ENCODE results near the gene HOXC6. TPM values are rescaled to one million over a fixed set of nuclear protein-coding genes. Genes with fewer than 3 reads are reported as not detected.
A peak's percentile ranks its signal among the peaks of the same experiment; 100 is the strongest.

Gene HOXC6
- total RNA-seq, 6 experiments from 2014 or later: not detected

- TF ChIP-seq CTCF (IDR thresholded peaks at IDR 0.05): no peak
- TF ChIP-seq POLR2A (IDR thresholded peaks at IDR 0.05): no peak
- ATAC-seq (no peak), DNase-seq (no peak)
- no peak within 1 kb of the TSS for H3K27ac ChIP-seq
- 4% methylated on average over 18 of the region's 87 CpGs for WGBS (ENCODE audit: insufficient coverage, low coverage, low lambda C conversion rate, missing lambda C conversion rate)
- no peaks in the 10 kb centered on the region for H3K36me3 ChIP-seq
- H3K9me3 ChIP-seq: no peaks in the 10 kb centered on the region
- H3K4me1 ChIP-seq: peaks cover 0 to 14% (median 0%) of the 10 kb centered on the region in 4 donors
- H3K4me3 ChIP-seq: no peak within 1 kb of the TSS
- intact Hi-C loops (cut with DNase I): no loop called here
- peaks cover 5 to 46% of the 10 kb centered on the region in 2 donors for H3K27me3 ChIP-seq
These were observed 27.8 kb upstream of the HOXC6 start, which contains the start of gene HOXC9 for GRCh38 chr12:54000116-54001114. Gene HOXC9 (plus strand): TSS chr12:54000161. CDS start chr12:54000189, 28 bp downstream.

- intact Hi-C loops (cut with DNase I): no loop called here
- peak in 1 of 3 donors; percentile 21 for DNase-seq
- peaks cover 0 to 17% (median 0%) of the 10 kb centered on the region in 4 donors for H3K4me1 ChIP-seq
- no peak overlapping the region for H3K4me3 ChIP-seq
- no peaks in the 10 kb centered on the region for H3K36me3 ChIP-seq
- TF ChIP-seq CTCF (IDR thresholded peaks at IDR 0.05): no peak
- no peak for TF ChIP-seq POLR2A (IDR thresholded peaks at IDR 0.05)
- no peak overlapping the region for H3K27ac ChIP-seq
- H3K27me3 ChIP-seq: peaks cover 5 to 44% of the 10 kb centered on the region in 2 donors
- WGBS (ENCODE audit: insufficient coverage, low coverage, low lambda C conversion rate, missing lambda C conversion rate): 10% methylated on average over 7 of the region's 8 CpGs
- no peak for ATAC-seq
- H3K9me3 ChIP-seq: no peaks in the 10 kb centered on the region
These were observed 26.7 kb upstream of the HOXC6 start for GRCh38 chr12:54001283-54002187.

- Histone ChIP-seq H3K36me3 (no peaks in the 10 kb centered on the region), H3K4me3 (no peak overlapping the region), H3K27ac (no peak overlapping the region), H3K9me3 (no peaks in the 10 kb centered on the region), H3K4me1 (peaks cover 0 to 18% (median 0%) of the 10 kb centered on the region in 4 donors), H3K27me3 (peaks cover 5 to 37% of the 10 kb centered on the region in 2 donors)
- TF ChIP-seq CTCF (IDR thresholded peaks at IDR 0.05): no peak
- no peak for TF ChIP-seq POLR2A (IDR thresholded peaks at IDR 0.05)
- intact Hi-C loops (cut with DNase I): no loop called here
- no peak for DNase-seq
- no peak for ATAC-seq
- WGBS (ENCODE audit: insufficient coverage, low coverage, low lambda C conversion rate, missing lambda C conversion rate): 7% methylated on average over 19 of the region's 19 CpGs
These were observed 25.8 kb upstream of the HOXC6 start for GRCh38 chr12:54002278-54002914.

- 12% methylated on average over 19 of the region's 19 CpGs for WGBS (ENCODE audit: insufficient coverage, low coverage, low lambda C conversion rate, missing lambda C conversion rate)
- TF ChIP-seq POLR2A (IDR thresholded peaks at IDR 0.05) (no peak), CTCF (IDR thresholded peaks at IDR 0.05) (no peak)
- Histone ChIP-seq H3K4me3 (no peak overlapping the region), H3K4me1 (peaks cover 0 to 18% (median 0%) of the 10 kb centered on the region in 4 donors), H3K27ac (no peak overlapping the region), H3K27me3 (peaks cover 5 to 42% of the 10 kb centered on the region in 2 donors), H3K36me3 (no peaks in the 10 kb centered on the region), H3K9me3 (no peaks in the 10 kb centered on the region)
- ATAC-seq: no peak
- DNase-seq: no peak
- intact Hi-C loops (cut with DNase I): no loop called here
These were observed 25.3 kb upstream of the HOXC6 start for GRCh38 chr12:54002915-54003389.
